Measurements from ENCODE around the gene KLHL11. TPM values are rescaled to one million over a fixed set of nuclear protein-coding genes. Genes with fewer than 3 reads are reported as not detected.

Gene KLHL11, protein sequence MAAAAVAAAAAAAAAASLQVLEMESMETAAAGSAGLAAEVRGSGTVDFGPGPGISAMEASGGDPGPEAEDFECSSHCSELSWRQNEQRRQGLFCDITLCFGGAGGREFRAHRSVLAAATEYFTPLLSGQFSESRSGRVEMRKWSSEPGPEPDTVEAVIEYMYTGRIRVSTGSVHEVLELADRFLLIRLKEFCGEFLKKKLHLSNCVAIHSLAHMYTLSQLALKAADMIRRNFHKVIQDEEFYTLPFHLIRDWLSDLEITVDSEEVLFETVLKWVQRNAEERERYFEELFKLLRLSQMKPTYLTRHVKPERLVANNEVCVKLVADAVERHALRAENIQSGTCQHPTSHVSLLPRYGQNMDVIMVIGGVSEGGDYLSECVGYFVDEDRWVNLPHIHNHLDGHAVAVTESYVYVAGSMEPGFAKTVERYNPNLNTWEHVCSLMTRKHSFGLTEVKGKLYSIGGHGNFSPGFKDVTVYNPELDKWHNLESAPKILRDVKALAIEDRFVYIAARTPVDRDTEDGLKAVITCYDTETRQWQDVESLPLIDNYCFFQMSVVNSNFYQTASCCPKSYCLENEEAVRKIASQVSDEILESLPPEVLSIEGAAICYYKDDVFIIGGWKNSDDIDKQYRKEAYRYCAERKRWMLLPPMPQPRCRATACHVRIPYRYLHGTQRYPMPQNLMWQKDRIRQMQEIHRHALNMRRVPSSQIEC
- 14.2 and 14.3 TPM in 2 replicates for total RNA-seq (2014; rRNA removed; shearing (Covaris generic))

DNA sequence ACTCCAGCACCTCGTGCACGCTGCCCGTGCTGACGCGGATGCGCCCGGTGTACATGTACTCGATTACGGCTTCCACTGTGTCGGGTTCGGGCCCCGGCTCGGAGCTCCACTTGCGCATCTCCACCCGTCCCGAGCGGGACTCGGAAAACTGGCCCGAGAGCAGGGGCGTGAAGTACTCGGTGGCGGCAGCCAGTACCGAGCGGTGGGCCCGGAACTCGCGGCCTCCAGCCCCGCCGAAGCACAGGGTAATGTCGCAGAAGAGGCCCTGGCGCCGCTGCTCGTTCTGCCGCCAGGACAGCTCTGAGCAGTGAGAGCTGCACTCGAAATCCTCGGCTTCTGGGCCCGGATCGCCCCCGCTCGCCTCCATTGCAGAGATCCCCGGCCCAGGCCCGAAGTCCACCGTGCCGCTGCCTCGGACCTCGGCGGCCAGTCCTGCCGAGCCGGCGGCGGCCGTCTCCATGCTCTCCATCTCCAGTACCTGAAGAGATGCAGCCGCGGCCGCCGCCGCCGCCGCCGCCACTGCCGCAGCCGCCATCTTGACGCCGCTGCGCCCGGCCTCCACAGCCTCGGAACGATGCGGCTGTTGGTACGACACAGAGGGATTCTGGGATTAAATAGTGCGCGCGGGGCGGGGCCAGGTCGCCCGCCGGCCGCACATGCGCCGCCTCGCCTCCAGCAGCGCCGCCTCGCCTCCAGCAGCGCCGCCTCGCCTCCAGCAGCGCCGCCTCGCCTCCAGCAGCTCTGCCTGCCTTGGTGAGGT lies at the start of gene KLHL11:
Gene KLHL11 (minus strand): TSS at position 588 of the 760 bp plus-strand sequence. CDS start 53 bp downstream, at position 535.
- peak; percentile 81 for DNase-seq (ENCODE audit: low spot score)

- DNase-seq (ENCODE audit: low spot score), result no peak
Measured at GRCh38 chr17:41915020-41915419, 49.8 kb upstream of the KLHL11 start.

DNA sequence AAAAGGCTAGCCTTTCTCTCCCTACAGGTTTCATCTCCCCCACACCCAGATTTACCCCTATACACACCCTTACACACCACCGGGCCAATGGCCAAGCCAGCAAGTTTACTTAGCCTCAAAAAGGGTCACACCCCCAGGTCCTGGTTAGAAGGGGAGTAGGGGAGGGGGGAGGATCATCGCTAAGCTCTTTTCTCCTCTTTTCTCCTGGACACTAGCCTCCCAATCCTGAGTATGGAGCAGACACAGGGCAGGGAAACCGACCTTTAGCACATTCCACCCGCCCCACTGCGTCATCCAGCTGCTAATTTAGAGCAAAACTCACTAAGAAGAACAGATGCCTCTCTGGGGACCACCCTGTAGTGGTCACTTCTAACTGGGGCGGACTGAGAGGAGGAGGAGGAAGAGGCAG lies 49.1 kb upstream of the KLHL11 start:
- DNase-seq (ENCODE audit: low spot score), result no peak

GRCh38 chr17:41913798-41914197 lies 48.6 kb upstream of the KLHL11 start:
- DNase-seq (ENCODE audit: low spot score), result no peak

DNA sequence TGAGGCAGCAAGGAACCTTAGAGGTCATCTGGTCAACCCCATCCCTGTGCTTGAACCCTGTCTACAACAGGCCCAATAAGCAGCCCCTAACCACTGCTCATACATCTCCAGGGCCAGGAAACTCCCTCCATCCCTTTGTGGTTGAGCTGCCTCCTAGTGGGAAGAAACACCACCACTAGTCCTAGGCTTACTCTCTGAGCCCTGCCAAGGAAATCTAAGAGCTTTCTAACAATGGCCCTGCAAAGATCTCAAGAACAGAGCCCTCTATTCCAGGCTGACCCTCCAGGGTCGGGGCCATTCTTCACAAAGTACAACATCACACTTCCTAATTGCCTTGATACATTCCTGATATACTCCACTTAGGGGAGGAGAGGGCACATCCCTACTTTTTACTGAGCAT lies 47.7 kb upstream of the KLHL11 start:
- no peak for DNase-seq (ENCODE audit: low spot score)

DNA sequence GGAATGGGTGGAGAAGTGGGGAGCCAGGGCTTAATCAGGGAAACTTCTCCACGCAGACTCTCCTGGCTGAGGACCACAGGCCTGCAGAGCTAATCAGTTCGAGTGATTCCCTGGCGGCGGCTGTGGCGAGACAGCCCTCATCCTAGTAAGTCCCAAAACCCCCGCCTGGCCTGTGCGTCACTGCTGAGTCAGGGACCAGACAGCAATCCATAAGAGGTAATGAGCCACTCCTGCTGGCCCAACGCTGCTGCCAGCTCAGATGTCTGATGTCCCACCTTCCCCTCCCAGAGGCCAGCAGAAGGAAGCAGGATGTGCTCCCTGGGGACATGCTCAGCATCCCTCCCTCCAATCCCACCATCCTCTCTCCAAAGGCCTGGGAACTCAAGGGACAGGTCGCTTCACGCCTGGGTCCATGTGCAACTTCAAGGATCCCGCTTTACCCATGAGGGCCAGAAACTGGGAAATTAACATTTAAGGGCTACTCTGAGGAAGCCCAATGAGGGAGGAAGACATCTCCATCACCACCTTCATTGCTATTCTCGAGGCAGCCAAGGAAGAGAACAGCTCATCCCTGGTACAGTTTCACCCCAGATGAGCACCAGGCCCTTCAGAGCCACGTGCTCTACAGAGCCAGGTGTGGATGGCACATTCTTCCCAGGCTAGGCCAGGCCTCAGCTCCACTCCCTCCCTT lies 45.6 kb upstream of the KLHL11 start:
- DNase-seq (ENCODE audit: low spot score), result peak; percentile 83

- no peak for DNase-seq (ENCODE audit: low spot score)
Measured at GRCh38 chr17:41909088-41909487, 43.9 kb upstream of the KLHL11 start.

DNA sequence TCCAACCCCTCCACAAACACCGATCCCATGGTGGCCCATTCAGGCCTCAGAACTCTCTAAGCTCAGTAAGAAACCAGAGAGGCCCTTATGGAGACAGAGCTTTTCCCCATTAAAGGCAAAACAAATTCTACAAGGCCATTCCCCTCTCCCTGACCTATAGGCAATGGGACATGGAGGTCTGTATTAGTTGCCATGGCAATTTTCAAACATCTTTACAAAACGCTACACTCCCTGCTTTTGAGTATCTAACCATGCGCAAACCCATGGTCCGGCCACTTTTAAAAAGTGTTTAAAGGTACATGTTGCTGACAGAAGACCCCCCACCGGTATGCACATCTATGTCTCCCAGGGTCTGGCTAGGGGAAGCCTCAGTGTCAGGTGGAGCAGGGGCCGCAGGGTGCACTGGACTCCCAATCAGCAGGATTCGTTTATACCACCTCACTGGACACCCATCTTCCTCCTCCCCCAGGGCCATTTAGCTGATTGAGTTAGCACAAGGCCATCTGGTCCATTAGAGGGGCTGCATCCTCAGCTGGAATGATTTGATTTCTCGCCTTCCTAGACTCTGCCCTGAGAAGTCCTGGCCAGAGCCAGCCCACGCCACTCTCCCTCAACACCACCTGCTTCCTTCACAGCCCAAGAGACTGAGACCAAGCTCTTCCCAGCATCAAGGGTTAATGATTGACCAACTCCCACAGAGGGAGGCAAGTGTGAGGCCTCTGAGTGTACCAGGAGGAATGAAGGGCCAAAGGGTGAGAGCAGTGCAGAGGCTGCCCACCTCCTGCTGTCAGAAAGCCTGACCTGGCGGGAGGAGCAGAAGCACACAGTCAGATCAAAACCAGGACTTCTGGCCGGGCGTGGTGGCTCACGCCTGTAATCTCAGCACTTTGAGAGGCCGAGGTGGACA lies 42.7 kb upstream of the KLHL11 start:
- DNase-seq (ENCODE audit: low spot score), result no peak

DNA sequence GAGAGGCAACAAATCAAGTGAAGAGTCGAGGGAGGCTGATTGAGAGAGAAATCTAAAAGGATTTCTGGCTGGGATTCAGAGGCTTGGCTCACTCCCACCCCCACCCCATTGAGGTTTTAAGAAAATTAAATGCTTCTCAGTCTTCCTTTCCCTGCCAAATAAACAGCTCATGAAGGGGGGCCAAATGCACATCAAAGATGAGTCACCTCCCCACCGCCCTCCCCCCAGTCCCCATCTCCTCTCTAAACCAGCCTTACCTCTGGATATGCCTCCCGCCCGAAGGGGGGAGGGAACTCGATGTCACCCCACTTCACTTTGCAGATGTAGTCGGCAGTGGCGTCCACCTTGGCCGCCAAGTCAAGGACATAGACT lies 41.9 kb upstream of the KLHL11 start:
- DNase-seq (ENCODE audit: low spot score), result peak; percentile 60

DNA sequence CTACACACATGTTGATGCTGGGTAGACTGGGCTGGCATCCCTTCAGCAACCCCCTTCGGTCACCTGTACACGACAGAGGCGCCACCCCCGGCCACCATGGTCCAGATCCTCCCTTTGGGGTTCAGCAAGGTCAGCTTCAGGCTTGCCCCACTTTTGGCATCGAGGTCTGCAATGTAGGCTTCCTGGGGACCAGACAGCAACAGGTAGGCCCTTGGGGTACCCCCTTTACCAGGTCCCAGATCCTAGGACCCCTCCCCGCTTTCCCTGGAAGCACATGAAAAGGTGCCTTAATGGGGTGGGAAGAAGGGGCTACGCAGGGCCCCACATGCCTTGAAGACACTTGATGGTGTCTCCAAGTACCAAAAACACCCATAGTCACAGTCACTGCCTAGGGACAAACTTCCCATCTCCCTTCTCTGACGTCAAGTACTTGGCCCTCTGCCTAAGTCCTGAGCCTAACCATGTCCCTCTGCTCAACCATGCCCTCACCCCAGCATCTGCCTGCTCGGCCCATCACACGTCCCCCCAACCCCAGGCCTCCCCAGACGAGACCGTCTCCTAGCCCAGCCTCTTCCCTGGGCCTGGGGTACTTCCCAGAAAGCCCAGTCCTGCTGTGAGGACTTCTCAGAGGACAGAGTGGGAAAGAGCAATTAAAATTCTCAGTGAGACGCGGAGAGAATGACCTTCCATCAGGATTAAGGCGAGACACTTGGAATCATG lies 41.4 kb upstream of the KLHL11 start:
- no peak for DNase-seq (ENCODE audit: low spot score)

DNA sequence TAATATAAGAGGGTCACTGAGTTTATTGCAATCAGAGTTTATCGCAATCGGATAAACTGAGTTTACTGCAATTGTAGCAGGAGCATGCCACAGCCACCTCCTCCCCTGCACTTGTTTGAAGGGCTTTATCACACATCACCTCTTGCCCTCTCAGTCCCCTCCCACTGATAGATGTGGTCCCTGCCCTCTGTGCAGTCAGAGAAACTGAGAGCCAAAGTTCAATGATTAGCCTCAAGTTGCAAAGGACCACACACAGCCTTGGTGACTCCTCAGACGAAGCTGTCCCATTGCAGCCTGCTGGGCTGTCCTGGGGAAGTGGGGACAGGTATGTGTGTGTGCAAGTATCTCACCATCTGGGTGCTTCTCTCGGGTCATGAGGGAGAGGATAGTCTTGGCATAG lies 39.9 kb upstream of the KLHL11 start:
- DNase-seq (ENCODE audit: low spot score), result no peak

GRCh38 chr17:41904242-41904841 lies 39.1 kb upstream of the KLHL11 start:
- no peak for DNase-seq (ENCODE audit: low spot score)

GRCh38 chr17:41901646-41902045 lies 36.4 kb upstream of the KLHL11 start:
- no peak for DNase-seq (ENCODE audit: low spot score)

DNA sequence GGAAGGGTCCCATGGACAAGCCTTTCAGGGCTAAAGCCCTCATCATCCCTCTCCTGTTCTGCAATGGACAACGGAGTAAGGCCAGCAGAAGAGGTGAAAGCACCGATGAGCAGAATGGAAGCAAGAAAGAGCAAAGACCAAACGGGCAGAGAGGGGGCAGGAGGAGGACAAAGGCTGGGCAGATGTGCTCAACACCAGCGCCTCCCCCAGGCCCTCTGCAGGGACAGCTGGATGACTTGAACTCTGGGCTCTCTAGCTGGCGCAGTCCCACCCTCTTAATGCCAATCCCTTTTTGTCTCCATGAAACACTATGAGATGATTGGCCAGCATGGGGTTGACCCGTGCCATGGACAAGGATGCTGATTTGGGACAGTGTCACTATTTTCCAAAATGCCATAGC lies 31.5 kb upstream of the KLHL11 start:
- no peak for DNase-seq (ENCODE audit: low spot score)

- DNase-seq (ENCODE audit: low spot score), result no peak
Measured at GRCh38 chr17:41895617-41896016, 30.4 kb upstream of the KLHL11 start.

GRCh38 chr17:41894791-41895331 lies 29.6 kb upstream of the KLHL11 start:
- no peak for DNase-seq (ENCODE audit: low spot score)

GRCh38 chr17:41893384-41893783 lies 28.2 kb upstream of the KLHL11 start:
- no peak for DNase-seq (ENCODE audit: low spot score)

- DNase-seq (ENCODE audit: low spot score), result no peak
Measured at GRCh38 chr17:41892021-41892376, 26.8 kb upstream of the KLHL11 start.

Data from H4 (cell line).